NCI-H146 (cell line): Measurements from ENCODE around the gene TGFB2.

Source experiments
- DNase-seq: peaks from one replicate; lab custom pipeline; 2025; lab: John Stamatoyannopoulos, UW

TGFB2 gene

DNA sequence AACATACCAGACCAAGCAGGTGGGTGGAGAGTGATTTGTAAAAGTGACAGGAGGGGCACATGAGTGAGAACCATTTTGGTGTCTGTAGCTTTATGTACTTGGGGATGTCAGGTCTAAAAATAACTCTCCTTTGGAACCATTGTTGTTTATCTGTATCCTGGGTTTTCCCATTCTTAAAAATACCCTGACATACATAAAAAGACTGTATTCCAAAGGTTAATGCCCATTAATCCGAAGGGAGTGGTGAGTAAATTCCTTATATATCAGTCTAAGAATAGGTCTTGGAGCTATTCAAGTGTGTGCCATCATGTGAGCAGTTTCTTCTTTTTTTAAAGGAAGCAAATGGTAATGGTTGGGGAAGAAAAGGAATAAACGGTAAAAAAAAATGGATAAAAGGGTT is 117.5 kb downstream of the TGFB2 start:
- DNase-seq: no peak

DNA sequence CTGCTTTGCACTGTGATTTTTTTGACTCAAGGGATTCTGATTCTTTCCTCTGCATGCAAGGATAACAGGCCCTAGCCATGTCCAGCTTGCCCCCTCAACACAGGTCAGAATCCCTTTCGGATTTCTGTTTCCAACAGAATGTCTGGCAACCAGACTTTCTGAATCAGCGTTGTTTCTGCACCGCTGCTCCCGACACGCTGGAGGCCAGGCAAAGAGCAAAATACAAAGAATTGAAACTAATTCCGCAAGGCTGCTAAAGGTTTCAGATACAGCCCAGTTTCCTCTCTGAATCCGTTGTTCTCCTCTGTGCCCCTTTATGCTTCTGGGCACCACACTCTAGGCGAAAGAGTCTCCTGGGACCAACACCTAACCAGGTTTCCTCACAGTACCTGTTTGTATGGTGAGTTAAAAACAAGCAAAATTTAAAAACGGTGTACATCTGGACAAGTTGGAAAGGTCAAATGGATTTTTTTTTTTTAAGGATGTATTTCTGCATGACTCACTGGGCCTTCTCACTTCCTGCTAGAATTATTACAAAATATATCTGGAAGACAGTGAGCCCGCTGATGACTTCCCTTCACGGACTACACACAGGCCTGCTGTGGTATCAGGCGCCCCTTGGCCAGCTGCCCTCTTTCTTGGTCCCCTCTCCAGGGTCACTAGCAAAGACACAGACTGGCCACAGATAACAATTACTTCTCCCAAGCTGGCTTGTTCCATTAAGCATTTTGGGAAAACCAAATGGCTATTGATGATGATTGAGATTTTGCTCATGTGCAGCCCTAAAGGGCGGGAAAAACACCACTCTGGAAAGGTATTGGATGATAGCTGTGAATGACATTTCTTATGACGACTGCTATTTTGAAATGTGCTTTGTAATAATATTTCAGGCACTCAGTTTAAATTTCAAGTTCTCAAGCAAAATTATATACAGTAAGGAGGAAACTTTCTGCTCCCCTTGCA is 118.3 kb downstream of the TGFB2 start:
- DNase-seq: no peak

DNA sequence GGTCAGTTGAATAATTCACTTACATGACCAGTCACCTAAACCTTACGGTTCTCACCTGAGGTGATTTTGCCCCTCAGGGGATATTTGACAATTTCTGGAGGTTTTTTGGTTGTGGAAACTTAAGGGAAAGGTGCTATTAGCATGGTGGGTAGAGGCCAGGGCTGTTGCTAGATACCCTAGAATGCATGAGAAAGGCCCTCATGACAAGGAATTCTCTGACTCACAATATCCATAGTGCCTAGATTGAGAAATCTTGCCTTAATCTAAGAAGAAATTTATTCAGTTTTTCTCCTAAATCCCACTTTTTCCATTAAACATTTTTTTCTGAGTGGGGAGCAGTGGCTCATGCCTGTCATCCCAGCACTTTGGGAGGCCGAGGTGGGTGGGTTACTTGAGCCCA is 119.7 kb downstream of the TGFB2 start:
- no peak for DNase-seq

DNA sequence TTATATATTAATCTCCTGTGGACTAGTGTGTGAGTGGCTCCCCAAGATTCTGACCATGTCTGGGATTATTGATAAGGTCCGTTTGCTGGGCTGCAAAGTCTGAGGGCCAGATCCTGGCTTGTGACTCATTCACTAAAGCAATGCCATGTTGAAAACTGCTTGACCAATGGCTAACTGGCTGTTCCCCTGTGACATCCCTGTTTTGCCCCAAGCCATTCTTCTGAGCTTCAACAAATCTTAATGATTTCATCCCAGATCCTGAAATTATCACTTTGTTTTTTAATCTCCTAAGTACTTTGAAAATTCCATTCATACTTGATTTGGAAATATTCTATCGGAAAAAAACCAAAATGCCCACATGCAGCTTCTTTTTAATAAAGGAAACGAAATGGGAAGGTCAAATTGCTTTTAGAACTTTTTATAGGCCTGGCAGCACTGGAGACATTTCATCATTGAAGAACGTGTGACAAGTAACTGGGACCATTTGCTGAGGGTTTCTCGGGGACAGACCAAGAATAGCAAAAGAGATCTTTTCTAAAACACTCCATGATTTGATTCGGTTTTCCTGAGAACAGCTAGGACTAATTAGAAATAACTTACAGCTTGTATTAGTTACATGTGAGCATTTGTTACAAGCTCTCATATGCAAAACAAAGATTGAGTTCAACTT is 121.3 kb downstream of the TGFB2 start:
- DNase-seq: no peak

DNA sequence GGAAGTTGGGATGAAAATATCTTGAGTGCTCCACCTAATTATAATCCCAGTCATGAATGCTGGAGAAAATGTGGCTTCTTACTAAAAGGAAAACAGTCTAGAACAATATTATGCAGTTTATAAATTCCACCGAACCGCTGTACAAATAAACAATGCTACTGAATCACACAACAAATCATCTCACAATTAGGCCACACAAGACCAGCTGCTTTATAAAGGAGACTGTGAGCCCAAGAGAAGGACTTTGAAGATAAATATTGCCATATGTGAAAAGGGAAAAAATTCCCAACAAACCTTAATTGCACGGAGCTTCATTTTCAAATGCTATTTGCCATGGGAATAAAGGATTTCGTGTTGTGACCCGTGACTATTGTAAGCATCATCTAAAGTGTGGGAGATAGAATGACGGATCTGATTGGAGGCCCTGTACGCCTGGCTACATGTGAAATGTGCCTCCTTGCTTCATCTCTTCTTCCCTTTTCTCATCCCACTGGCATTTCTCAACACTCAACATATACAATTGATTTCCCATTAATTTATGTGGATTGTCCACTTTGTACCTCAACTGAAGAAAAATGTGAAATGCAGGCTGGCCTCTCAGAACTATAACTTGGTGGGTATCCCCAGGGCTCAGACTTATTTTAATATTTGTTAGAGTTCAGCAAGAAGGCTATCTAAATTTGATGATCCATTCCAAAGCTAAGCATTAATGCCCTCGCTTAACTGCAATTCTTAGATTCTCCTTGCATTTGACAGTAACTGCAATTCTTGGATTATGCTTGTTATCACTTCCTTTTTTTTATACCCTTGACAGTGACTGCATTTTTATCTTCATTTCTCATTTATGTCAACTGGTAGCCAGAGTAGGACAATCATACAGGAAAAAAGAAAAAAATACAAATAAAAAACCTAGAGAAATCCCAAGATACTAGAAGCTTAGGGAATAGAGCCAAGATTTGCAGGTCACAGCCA is 122.3 kb downstream of the TGFB2 start:
- no peak for DNase-seq

DNA sequence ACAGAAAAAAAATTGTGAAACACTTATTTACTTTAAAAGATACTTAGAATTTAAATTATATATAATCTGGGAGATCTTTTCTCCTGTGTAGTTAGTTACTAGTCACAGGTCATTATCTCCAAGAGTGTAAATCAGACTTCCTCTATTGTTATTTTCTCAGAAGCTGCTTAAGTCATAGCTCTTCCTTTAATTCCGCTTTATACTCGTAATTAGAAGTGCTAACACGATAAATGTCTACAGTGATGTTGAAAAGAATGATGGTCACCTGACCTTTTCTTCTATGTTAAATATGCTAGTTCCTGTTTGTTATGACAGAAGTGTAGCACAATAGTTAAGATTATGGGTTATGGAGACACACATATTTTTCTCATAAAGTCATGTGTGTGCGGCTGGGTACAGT is 123.6 kb downstream of the TGFB2 start:
- no peak for DNase-seq

DNA sequence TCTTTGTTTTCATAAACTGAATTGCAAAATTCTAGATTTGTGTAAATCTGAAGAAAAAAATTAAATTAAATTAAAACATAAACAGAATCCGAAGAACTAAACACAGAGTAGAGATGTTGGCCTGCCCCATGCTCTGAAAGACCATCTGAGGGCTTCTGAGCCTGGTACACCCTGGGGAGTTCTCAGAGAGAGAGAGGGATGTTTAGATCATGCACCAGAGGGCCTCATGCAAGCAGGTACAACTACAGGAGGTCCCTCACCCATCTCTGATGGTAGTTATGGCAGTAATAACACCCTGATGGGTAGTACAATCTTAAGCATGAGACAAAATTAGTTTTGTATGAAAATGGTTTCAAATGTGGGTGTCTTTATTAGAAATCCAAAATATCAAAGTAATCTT is 127.7 kb downstream of the TGFB2 start:
- no peak for DNase-seq

DNA sequence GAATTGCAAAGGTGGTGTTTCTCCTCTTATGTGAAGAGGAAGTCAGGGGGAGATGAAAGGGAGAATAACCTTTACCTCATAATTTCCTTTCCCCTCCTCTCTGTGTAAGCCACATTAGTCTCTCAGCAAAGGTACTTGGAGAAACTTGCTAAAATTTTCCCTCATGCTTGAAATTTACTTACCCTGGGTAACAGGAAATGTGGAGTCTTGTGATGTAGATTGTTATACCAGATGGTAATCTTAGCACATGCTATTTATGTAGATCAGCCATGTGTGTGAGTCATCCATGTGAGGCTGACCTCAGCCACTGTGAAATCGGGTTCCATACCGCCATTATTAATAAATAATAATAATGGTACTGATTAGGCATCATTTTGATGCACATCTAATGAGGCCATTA is 128.4 kb downstream of the TGFB2 start:
- no peak for DNase-seq

DNA sequence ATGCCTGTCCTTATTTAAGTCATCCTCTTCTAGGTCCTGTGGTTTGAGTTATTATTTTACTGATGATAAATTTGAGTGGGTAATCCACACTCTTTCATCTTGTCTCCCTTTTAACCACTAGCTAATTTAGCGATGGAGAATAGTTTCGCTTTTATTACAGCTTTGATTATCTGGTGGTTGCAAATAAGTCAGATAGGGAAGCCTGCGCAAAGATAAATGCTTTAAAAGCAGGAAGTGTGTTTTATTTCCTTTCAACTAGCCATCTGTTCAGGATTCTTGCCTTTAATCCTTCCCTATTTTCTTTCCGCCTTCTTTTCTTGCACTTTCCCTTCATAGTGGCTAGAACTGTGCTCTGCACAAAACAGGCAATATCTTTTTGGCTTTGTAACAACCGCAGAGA is 129.0 kb downstream of the TGFB2 start:
- DNase-seq: no peak

DNA sequence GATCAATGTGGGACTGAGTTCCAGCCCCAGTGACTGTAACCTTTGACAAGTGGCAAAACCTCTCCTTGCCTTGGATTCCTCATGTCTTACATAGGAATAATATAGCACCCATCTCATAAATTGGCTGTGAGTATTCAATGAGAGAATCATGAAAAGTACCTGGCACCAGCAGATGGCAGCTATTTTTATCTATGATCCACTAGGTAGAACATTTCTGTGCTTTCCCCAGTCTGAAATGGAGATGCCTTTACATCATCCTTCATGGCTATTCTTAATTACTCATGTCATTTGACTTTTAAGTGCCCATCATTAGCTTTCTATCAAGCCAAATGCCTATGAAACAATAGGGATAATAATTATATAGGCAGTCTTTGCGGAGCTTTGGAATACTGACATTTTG is 130.1 kb downstream of the TGFB2 start:
- no peak for DNase-seq

DNA sequence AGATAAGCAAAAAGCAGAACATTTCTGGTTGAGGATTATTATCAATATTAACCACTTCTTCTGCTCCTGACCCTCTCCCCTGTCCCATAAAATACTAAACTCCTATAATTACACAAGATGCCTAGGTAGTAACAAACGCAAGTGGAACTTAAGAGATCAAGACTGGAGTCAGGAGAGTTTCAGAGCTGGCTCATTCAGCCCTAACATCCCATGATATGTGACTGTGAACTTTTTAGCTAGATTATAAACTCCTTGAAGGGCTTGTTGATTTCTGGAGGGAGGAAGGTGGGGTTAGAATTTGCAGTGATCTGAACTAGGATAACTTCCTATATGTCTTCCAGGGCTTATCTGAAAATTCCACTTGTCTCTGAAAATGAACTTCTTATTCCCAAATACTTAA is 130.6 kb downstream of the TGFB2 start:
- DNase-seq: no peak

DNA sequence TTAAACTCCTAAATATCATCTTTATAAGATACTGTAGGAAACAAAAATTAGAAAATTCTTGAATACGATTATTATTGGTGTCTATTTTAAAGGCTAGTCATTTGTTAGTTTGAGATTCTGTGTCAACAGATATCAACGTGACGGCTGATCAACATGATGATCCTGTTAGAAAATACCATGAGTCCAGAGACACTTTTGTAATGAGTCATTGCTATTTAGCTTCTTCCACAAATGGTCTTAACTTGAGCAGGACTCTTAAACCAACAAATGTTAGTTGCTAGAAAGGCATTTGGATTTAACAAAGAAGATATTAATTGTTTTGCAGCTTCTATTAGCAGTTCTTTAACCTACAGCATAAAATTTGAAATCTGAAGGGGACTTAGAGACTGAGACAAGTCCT is 131.2 kb downstream of the TGFB2 start:
- no peak for DNase-seq

DNA sequence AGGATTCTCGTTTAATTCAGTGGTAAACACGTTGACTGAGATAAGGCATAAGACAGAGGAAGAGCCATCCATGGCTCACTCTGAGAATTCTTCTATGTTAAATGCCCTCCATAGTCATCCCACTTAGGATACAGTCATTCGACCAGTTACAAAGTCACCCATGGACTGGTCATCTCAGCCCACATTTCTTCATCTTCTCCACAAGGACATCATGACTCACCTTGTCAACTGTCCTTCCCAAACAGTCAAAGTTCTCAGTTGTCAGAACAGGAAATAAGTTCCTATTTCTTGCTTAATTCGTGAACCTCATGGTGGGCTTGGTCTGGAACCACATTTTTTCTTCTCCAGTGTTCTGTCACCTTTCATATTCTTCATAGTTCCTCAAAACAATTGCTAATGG is 133.2 kb downstream of the TGFB2 start:
- DNase-seq: no peak

DNA sequence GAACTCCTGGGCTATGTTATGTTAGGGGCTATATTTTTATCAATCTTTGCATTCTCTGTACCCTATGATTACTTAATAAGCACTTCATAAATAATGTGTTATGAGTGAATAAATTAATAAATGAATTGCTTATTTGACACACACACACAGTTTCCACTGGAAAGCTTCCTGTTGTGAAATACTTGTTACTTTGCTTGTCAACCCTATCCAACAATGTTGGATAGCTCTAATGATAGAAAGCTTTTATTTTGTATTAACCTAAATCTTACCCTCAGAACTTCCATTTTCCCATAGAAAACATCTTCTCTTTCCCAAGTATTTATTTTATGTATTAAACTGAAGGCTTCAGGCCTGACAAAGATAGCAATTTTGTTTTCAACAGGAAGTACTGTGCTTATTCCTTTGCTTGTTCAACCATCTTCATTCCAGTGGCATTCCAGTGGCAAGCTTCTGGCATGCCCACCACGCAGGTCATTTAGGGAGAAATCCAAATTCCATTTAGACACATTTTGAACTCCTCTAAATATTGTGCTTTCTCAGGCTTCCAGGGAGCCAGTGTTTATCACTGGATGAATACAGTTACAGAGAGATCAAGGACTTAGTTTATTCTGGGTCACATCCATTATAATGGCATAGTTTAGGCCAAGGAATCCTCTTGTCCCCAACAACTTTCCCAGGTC is 134.4 kb downstream of the TGFB2 start:
- no peak for DNase-seq

DNA sequence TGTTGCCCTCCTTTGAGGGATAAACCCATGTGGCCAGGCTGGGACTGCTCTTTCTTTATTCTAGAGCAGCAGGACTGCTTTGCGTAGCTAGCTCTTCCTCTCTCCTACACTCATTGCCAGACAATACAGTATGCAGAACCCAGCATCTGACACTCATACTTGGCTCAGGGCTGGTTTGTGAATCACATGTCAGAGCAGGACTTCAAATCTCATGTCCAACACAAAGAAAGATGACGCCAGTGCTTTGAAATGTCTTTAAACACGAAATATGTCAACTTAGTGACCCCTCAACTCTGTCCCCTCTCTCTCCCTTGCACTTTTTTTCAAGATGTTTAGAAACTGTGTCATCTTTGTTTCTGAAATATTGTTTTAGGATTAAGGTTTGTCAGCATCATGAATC is 135.0 kb downstream of the TGFB2 start:
- DNase-seq: no peak

DNA sequence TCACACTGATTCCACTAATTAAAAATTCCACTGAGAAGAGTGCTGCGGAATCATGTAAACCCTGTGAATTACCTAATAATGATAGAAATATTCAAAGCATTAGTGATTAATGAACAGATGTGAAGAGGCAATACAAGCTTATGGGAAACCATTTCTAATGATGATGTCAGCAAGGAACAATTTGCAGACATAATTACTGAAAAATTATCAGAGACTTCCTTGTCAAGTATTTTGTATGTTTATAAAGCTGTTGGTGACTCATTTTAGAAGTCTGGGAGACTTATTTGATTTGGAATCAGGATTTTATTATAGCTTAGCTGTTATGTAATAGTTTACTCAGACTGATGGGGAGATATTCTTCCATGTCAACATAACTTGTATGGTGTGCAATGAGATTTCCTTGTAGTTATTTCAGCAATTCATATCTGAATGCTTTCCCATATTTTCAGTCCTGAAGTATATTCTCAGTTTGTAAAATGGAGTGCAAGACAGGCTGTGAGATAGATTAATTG is 135.5 kb downstream of the TGFB2 start:
- no peak for DNase-seq

DNA sequence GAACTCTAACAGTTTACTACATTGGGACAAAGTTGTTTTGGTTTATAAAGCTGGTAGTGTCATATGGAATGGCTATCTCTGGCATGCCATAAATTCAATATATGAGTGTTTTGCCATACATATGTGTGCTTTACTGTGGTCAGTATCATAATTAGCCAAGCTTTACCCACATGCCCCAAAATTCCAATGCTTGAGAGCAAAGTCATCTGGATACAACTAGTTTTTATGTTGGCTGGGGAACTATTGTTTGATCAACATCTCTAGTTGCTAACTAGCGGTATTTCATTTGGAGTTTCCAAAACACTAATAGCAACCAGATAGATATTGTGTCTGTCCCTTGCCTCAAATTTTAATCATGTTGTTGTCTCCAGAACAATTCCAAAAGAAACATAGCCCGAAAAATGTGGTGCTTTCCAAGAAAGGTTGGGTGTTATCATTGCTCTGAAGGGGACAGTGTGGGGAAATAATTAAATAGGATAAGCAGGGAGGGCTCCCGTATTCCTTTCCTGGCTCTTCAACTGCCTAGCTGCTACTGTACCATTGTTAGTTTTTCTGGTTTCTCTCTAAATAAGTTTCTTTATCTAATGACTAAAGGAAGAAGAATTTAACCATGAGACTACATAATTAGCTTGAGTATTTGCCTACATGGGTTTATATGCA is 136.1 kb downstream of the TGFB2 start:
- DNase-seq: no peak

DNA sequence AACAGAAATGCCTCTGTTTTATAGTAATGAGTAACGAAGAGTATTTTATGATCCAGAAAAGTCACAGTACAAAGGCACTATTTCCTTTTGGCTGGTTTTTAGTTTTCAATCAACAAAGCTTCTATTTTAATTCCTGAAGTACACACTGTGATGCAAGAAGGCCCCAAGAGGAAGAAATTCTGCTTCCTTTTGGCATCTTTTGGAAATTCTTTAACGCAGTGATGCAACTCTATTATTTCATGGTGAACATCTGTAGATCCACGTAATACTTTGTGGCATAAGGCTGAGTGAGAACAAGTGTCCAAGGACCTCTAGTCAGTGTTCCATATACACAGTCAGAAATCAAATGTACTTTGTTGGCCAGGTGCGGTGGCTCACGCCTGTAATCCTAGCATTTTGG is 137.5 kb downstream of the TGFB2 start:
- no peak for DNase-seq

DNA sequence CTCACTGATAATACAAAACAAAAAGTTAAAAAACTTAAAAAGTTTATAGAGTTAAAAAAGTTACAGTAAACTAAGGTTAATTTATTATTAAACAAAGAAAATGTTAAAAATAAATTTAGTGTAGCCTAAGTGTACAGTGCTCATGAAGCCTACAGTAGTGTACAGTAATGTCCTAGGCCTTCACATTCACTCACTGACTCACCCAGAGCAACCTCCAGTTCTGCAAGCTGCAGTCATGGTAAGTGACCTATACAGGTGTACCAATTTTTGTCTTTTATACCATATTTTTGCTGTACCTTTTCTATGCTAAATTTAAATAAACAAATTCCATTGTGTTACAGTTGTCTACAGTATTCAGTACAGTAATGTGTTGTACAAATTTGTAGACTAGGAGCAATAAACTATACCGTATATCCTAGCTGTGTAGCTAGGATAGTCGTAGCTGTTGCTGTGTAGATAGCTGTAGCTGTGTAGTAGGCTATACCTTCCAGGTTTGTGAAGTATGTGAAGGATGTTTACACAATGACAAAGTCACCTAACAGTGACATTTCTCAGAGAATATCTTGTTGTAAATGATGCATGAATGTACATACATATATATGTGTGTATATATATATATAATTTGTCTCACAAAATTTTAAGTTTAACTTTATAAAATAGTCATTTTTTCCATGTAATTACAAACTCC is 140.2 kb downstream of the TGFB2 start:
- DNase-seq: no peak

DNA sequence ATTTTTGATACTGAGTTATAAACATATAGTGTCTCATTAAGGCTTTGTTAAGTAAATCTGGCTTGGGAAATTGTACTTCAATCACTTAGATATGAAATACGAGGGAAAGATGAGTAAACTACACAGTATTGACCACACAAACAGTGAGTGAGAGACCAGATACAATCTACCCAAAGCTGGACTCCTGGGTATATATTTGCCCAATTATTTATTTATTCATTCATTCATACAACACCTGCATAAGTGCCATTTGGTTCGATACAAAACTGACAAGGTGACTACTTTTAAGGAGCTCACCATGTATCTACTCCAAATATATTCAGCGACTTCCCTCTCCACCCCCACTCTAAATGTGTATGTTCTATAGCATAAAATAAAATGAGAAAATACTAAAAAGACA is 143.4 kb downstream of the TGFB2 start:
- DNase-seq: no peak
